Activated B cell treated with CpG ODN at 0.5 μM for 24 hours (primary cell): Measurements from ENCODE around the gene SGCD. TPM values are rescaled to one million over a fixed set of nuclear protein-coding genes. Genes with fewer than 3 reads are reported as not detected.

Experiments
- ATAC-seq: fragments of 200-7000 bp; cut with Tn5 transposase; one replicate; pipeline ENCODE4 v1.10.0; 2021; ENCODE audit warnings: low read depth, mild to moderate bottlenecking, moderate library complexity
- CTCF ChIA-PET: fragments of 350-600 bp; sonication (Branson Sonifier 250); formaldehyde crosslinking; loops from one replicate; lab custom pipeline; 2021; ENCODE audit warnings: antibody characterized with exemption; lab: Charles Lee
- POLR2A ChIA-PET: fragments of 350-600 bp; sonication (Branson Sonifier 250); formaldehyde crosslinking; loops from one replicate; lab custom pipeline; 2021; ENCODE audit warnings: antibody characterized with exemption; lab: Charles Lee
- DNase-seq: peaks from one replicate; pipeline ENCODE4 v3.0.0; 2022
- H3K27ac Mint-ChIP-seq: one replicate; pipeline ENCODE4 v1.8.0; 2020; ENCODE audit warnings: mixed read lengths
- H3K27me3 Mint-ChIP-seq: one replicate; pipeline ENCODE4 v1.8.0; 2021; ENCODE audit warnings: mixed read lengths
- H3K36me3 Mint-ChIP-seq: one replicate; pipeline ENCODE4 v1.8.0; 2021; ENCODE audit warnings: low read depth, mixed read lengths
- H3K4me1 Mint-ChIP-seq: one replicate; pipeline ENCODE4 v1.8.0; 2021; ENCODE audit warnings: mixed read lengths
- H3K4me3 Mint-ChIP-seq: one replicate; pipeline ENCODE4 v1.8.0; 2020; ENCODE audit warnings: mild to moderate bottlenecking, mixed read lengths
- H3K9me3 Mint-ChIP-seq: one replicate; pipeline ENCODE4 v1.8.0; 2020; ENCODE audit warnings: mixed read lengths
- intact Hi-C: fragments of 100-400 bp; cut with micrococcal nuclease; formaldehyde crosslinking; loops from one replicate; pipeline ENCODE4 v1.15.1; 2024
- total RNA-seq: library from RNA; stranded (reverse); gene quantifications from 2 replicates; pipeline ENCODE4 v1.2.3, GENCODE V29; 2022
- TF ChIP-seq, protein P1 (sequence below): fragments of 200-600 bp; IDR thresholded peaks from one replicate; pipeline ENCODE4 v1.8.0; 2022; ENCODE audit warnings: antibody characterized with exemption, mild to moderate bottlenecking

Gene SGCD
- total RNA-seq, result not detected in 2 replicates

DNA sequence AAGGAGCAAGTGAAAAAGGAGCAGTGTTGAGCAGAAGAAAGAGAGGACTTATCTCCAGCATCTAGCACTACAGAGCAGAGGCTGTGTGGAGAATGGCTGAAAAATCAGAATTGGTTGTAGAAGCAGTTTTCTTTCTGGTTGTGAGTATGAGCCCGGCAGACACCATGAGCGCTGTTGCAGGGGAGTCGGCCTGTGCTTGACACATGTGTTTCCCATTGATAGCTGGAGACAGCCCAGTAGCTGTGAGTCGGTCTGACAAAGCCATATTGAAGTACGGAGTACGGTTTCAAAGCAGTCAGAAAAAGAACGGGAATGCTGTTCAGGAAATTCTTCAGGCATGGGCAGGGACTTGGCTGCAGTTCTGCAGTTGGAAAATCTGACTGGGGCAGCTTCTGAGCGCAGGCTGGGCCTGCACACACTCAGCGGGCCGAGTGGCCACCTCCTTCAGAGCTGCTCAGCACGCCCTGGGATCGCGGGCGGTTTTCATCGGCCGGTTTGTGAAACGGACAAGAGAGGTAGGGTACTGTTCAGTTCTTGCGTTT is at the start of gene SGCD:
Gene SGCD (plus strand): TSS at position 447 of the 542 bp plus-strand sequence.
- ChIA-PET CTCF (no interaction called here), POLR2A (no interaction called here)
- Mint-ChIP-seq H3K4me3 (no peak within 1 kb of the TSS), H3K36me3 (no peaks in the 10 kb centered on the region), H3K27ac (no peak within 1 kb of the TSS), H3K9me3 (no peaks in the 10 kb centered on the region), H3K4me1 (no peaks in the 10 kb centered on the region), H3K27me3 (no peaks in the 10 kb centered on the region)
- TF ChIP-seq, protein P1, sequence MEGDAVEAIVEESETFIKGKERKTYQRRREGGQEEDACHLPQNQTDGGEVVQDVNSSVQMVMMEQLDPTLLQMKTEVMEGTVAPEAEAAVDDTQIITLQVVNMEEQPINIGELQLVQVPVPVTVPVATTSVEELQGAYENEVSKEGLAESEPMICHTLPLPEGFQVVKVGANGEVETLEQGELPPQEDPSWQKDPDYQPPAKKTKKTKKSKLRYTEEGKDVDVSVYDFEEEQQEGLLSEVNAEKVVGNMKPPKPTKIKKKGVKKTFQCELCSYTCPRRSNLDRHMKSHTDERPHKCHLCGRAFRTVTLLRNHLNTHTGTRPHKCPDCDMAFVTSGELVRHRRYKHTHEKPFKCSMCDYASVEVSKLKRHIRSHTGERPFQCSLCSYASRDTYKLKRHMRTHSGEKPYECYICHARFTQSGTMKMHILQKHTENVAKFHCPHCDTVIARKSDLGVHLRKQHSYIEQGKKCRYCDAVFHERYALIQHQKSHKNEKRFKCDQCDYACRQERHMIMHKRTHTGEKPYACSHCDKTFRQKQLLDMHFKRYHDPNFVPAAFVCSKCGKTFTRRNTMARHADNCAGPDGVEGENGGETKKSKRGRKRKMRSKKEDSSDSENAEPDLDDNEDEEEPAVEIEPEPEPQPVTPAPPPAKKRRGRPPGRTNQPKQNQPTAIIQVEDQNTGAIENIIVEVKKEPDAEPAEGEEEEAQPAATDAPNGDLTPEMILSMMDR, result no peak
- intact Hi-C loops, result no loop called here
- DNase-seq (no peak), ATAC-seq (no peak)

GRCh38 chr5:156277290-156277689 is 49.7 kb upstream of the SGCD start:
- intact Hi-C loops, result no loop called here
- Mint-ChIP-seq H3K36me3 (no peaks in the 10 kb centered on the region), H3K27me3 (no peaks in the 10 kb centered on the region), H3K27ac (no peak overlapping the region), H3K4me3 (no peak overlapping the region), H3K4me1 (no peaks in the 10 kb centered on the region), H3K9me3 (no peaks in the 10 kb centered on the region)
- ATAC-seq (no peak), DNase-seq (no peak)
- CTCF ChIA-PET, result no interaction called here
- POLR2A ChIA-PET, result no interaction called here
- TF ChIP-seq, protein P1, result no peak

- intact Hi-C loops, result no loop called here
- H3K36me3 Mint-ChIP-seq, result no peaks in the 10 kb centered on the region
- DNase-seq (no peak), ATAC-seq (no peak)
- H3K4me1 Mint-ChIP-seq, result no peaks in the 10 kb centered on the region
- H3K27ac Mint-ChIP-seq, result no peak overlapping the region
- no peaks in the 10 kb centered on the region for H3K27me3 Mint-ChIP-seq
- POLR2A ChIA-PET, result no interaction called here
- H3K9me3 Mint-ChIP-seq, result peaks cover 3% of the 10 kb centered on the region
- TF ChIP-seq, protein P1, result no peak
- H3K4me3 Mint-ChIP-seq, result no peak overlapping the region
- CTCF ChIA-PET, result no interaction called here
Observed at GRCh38 chr5:156295431-156295830, 31.5 kb upstream of the SGCD start.

- DNase-seq, result no peak
- intact Hi-C loops, result no loop called here
- Mint-ChIP-seq H3K36me3 (no peaks in the 10 kb centered on the region), H3K9me3 (peaks cover 14% of the 10 kb centered on the region), H3K4me3 (no peak overlapping the region), H3K27ac (no peak overlapping the region), H3K27me3 (no peaks in the 10 kb centered on the region), H3K4me1 (no peaks in the 10 kb centered on the region)
- TF ChIP-seq, protein P1, result no peak
- ChIA-PET CTCF (no interaction called here), POLR2A (no interaction called here)
- no peak for ATAC-seq
Observed at GRCh38 chr5:156310115-156310514, 16.8 kb upstream of the SGCD start.

GRCh38 chr5:156312897-156313694 is 13.9 kb upstream of the SGCD start:
- ATAC-seq (no peak), DNase-seq (no peak)
- H3K36me3 Mint-ChIP-seq, result no peaks in the 10 kb centered on the region
- H3K27ac Mint-ChIP-seq, result no peak overlapping the region
- H3K4me1 Mint-ChIP-seq, result no peaks in the 10 kb centered on the region
- intact Hi-C loops, result no loop called here
- H3K4me3 Mint-ChIP-seq, result no peak overlapping the region
- no peaks in the 10 kb centered on the region for H3K27me3 Mint-ChIP-seq
- ChIA-PET CTCF (no interaction called here), POLR2A (no interaction called here)
- peaks cover 4% of the 10 kb centered on the region for H3K9me3 Mint-ChIP-seq
- TF ChIP-seq, protein P1, result no peak
